ENCODE data around the gene ZNF282. TPM values are rescaled to one million over a fixed set of nuclear protein-coding genes. Genes with fewer than 3 reads are reported as not detected.
A peak's percentile ranks its signal among the peaks of the same experiment; 100 is the strongest.

Gene ZNF282
- 17.0 TPM for polyA plus RNA-seq (2013, experiment 1 of 2; ENCODE audit: insufficient read length)
- 16.8 TPM for polyA plus RNA-seq (2013, experiment 2 of 2; ENCODE audit: insufficient read length)

- DNase-seq: peak; percentile 92
Measured at GRCh38 chr7:149195180-149196150, at the start of gene ZNF282. Gene ZNF282 (plus strand): TSS chr7:149195546. CDS start chr7:149195590, 44 bp downstream.

GRCh38 chr7:149147072-149147751, 48.1 kb upstream of the ZNF282 start, which contains the start of gene ZNF398:
Gene ZNF398 (plus strand): TSS chr7:149147453. CDS start chr7:149147743, 290 bp downstream.
- peak; percentile 83 for DNase-seq

GRCh38 chr7:149147752-149148653, 47.3 kb upstream of the ZNF282 start:
- peak; percentile 52 for DNase-seq

GRCh38 chr7:149150981-149151380, 44.4 kb upstream of the ZNF282 start:
- no peak for DNase-seq

GRCh38 chr7:149153346-149153745, 42.0 kb upstream of the ZNF282 start:
- DNase-seq: no peak

GRCh38 chr7:149154056-149154455, 41.3 kb upstream of the ZNF282 start:
- no peak for DNase-seq

- DNase-seq: no peak
Measured at GRCh38 chr7:149156898-149157297, 38.4 kb upstream of the ZNF282 start.

GRCh38 chr7:149161241-149161848, 34.0 kb upstream of the ZNF282 start:
- no peak for DNase-seq

GRCh38 chr7:149166142-149166541, 29.2 kb upstream of the ZNF282 start:
- no peak for DNase-seq

- no peak for DNase-seq
Measured at GRCh38 chr7:149166630-149167352, 28.6 kb upstream of the ZNF282 start.

- peak; percentile 28 for DNase-seq
Measured at GRCh38 chr7:149171892-149172533, 23.3 kb upstream of the ZNF282 start.

GRCh38 chr7:149172534-149172920, 22.8 kb upstream of the ZNF282 start:
- no peak for DNase-seq

GRCh38 chr7:149175150-149175549, 20.2 kb upstream of the ZNF282 start:
- DNase-seq: no peak

GRCh38 chr7:149179241-149179640, 16.1 kb upstream of the ZNF282 start:
- DNase-seq: no peak

GRCh38 chr7:149180722-149181449, 14.5 kb upstream of the ZNF282 start:
- no peak for DNase-seq

GRCh38 chr7:149181450-149181790, 13.9 kb upstream of the ZNF282 start:
- DNase-seq: no peak

- DNase-seq: no peak
Measured at GRCh38 chr7:149184274-149184673, 11.1 kb upstream of the ZNF282 start.

- no peak for DNase-seq
Measured at GRCh38 chr7:149188213-149188612, 7.1 kb upstream of the ZNF282 start.

- no peak for DNase-seq
Measured at GRCh38 chr7:149188637-149189259, 6.6 kb upstream of the ZNF282 start.
